H1 (cell line): Measurements from ENCODE around the gene ITGA8. TPM values are rescaled to one million over a fixed set of nuclear protein-coding genes. Genes with fewer than 3 reads are reported as not detected.
A peak's percentile ranks its signal among the peaks of the same experiment; 100 is the strongest.

Experiments
- CTCF ChIA-PET: fragments of 300-600 bp; sonication (Branson Sonifier 250); formaldehyde crosslinking; loops from one replicate; lab custom pipeline; 2021; ENCODE audit not compliant: partially characterized antibody; lab: Charles Lee
- POLR2A ChIA-PET: fragments of 300-600 bp; sonication (Branson Sonifier 250); formaldehyde crosslinking; loops from one replicate; lab custom pipeline; 2021; ENCODE audit warnings: inconsistent platforms; ENCODE audit not compliant: partially characterized antibody; lab: Charles Lee
- DNase-seq, 2 experiments: peaks; one replicate each; pipeline versions ENCODE4 v3.0.0 to v3.0.0-alpha.2; 2010 to 2022; ENCODE audit warnings: low spot score in 2 of 2, low read depth in 1 of 2, mixed read lengths in 1 of 2
- FAIRE-seq: peaks from 2 replicates; lab custom pipeline; 2011; peaks lifted over from hg19 to GRCh38; lab: Jason Lieb, UNC
- H2AFZ ChIP-seq: 2 replicates; pipeline ENCODE4 v1.8.1; 2012; ENCODE audit warnings: low read length, inconsistent platforms
- H2AK5ac ChIP-seq: 2 replicates; pipeline ENCODE4 v1.6.1; 2013; ENCODE audit warnings: low read depth, low read length
- H2BK120ac ChIP-seq: replicated peaks from 2 replicates; pipeline ENCODE3; 2013; ENCODE audit warnings: low read depth, low read length, inconsistent platforms
- H2BK12ac ChIP-seq: 2 replicates; pipeline ENCODE4 v1.6.1; 2013; ENCODE audit warnings: low read depth, low read length
- H2BK15ac ChIP-seq: 2 replicates; pipeline ENCODE4 v1.6.1; 2013; ENCODE audit warnings: low read length
- H2BK20ac ChIP-seq: 2 replicates; pipeline ENCODE4 v1.6.1; 2013; ENCODE audit warnings: low read length
- H2BK5ac ChIP-seq: 2 replicates; pipeline ENCODE4 v1.6.1; 2013; ENCODE audit warnings: low read depth, low read length
- H3K14ac ChIP-seq: 2 replicates; pipeline ENCODE4 v1.6.1; 2013; ENCODE audit warnings: inconsistent platforms; ENCODE audit not compliant: insufficient read length
- H3K18ac ChIP-seq: 2 replicates; pipeline ENCODE4 v1.6.1; 2013; ENCODE audit warnings: low read length; ENCODE audit errors: extremely low read depth
- H3K23ac ChIP-seq: 2 replicates; pipeline ENCODE4 v1.6.1; 2013; ENCODE audit warnings: inconsistent platforms; ENCODE audit not compliant: insufficient read length
- H3K23me2 ChIP-seq: 2 replicates; pipeline ENCODE4 v1.6.1; 2013; ENCODE audit warnings: low read depth, low read length
- H3K27ac ChIP-seq: 2 replicates; pipeline ENCODE4 v1.6.1; 2011; ENCODE audit warnings: low read depth, low read length, inconsistent platforms
- H3K27me3 ChIP-seq, 4 experiments: replicated peaks in 1 of 4; 1 replicate in 1 of 4; 2 replicates in 3 of 4; pipeline versions ENCODE4 v1.6.1 to v1.8.1; 2011 to 2013; ENCODE audit warnings: low read length in 3 of 4, mild to moderate bottlenecking in 3 of 4, inconsistent platforms in 2 of 4, mixed read lengths in 2 of 4, moderate library complexity in 1 of 4; ENCODE audit not compliant: control insufficient read depth in 3 of 4, insufficient read depth in 3 of 4; ENCODE audit errors: extremely low read depth in 1 of 4
- H3K36me3 ChIP-seq, 4 experiments: 2 replicates each; pipeline versions ENCODE4 v1.6.1 to v1.8.1; 2011 to 2013; ENCODE audit warnings: mild to moderate bottlenecking in 4 of 4, low read length in 3 of 4, moderate library complexity in 2 of 4, control low read depth in 1 of 4, inconsistent platforms in 1 of 4; ENCODE audit not compliant: insufficient read depth in 4 of 4, control insufficient read depth in 2 of 4
- H3K4ac ChIP-seq: replicated peaks from 2 replicates; pipeline ENCODE3; 2013; ENCODE audit warnings: low read length, low read depth, mixed read lengths, inconsistent platforms; ENCODE audit not compliant: insufficient read length
- H3K4me1 ChIP-seq, 4 experiments: replicated peaks in 1 of 4; 1 replicate in 1 of 4; 2 replicates in 3 of 4; pipeline versions ENCODE4 v1.6.1 to v1.8.1; 2011 to 2013; ENCODE audit warnings: low read length in 3 of 4, inconsistent platforms in 2 of 4, mixed read lengths in 1 of 4; ENCODE audit not compliant: insufficient read depth in 4 of 4, control insufficient read depth in 3 of 4
- H3K4me2 ChIP-seq, 2 experiments: 2 replicates each; pipeline versions ENCODE4 v1.6.1 to v1.8.1; 2011 to 2013; ENCODE audit warnings: low read depth in 2 of 2, low read length in 2 of 2, control low read depth in 1 of 2, inconsistent platforms in 1 of 2, mild to moderate bottlenecking in 1 of 2; ENCODE audit not compliant: insufficient read depth in 1 of 2
- H3K4me3 ChIP-seq, 4 experiments: fragments of 200-600, 300-600 bp in 1 of 4; sonication (generic), shearing (Covaris generic), sonication (Bioruptor Twin) in 1 of 4; 2 replicates each; pipeline versions ENCODE4 v1.5.1 to v1.8.1; 2011 to 2016; ENCODE audit warnings: low read length in 4 of 4, low read depth in 3 of 4, control low read depth in 2 of 4, inconsistent platforms in 2 of 4, mild to moderate bottlenecking in 2 of 4, mixed read lengths in 1 of 4, moderate library complexity in 1 of 4; ENCODE audit not compliant: insufficient read depth in 2 of 4; ENCODE audit errors: extremely low read depth in 1 of 4
- H3K56ac ChIP-seq: replicated peaks from 2 replicates; pipeline ENCODE3; 2013; ENCODE audit warnings: low read depth, mild to moderate bottlenecking, mixed read lengths, low read length, inconsistent platforms; ENCODE audit not compliant: insufficient read length
- H3K79me1 ChIP-seq: 2 replicates; pipeline ENCODE4 v1.6.1; 2013; ENCODE audit warnings: low read depth, low read length, control low read depth
- H3K79me2 ChIP-seq, 2 experiments: 2 replicates each; pipeline versions ENCODE4 v1.6.1 to v1.8.1; 2012 to 2013; ENCODE audit warnings: low read length in 2 of 2, mild to moderate bottlenecking in 2 of 2, inconsistent platforms in 1 of 2; ENCODE audit not compliant: insufficient read depth in 2 of 2, control insufficient read depth in 1 of 2
- H3K9ac ChIP-seq, 4 experiments: replicated peaks in 1 of 4; 1 replicate in 1 of 4; 2 replicates in 3 of 4; pipeline versions ENCODE4 v1.6.1 to v1.8.1; 2011 to 2013; ENCODE audit warnings: low read depth in 3 of 4, low read length in 3 of 4, control low read depth in 2 of 4, mild to moderate bottlenecking in 2 of 4, moderate library complexity in 2 of 4, inconsistent platforms in 1 of 4; ENCODE audit errors: extremely low read depth in 1 of 4
- H3K9me3 ChIP-seq, 2 experiments: 2 replicates each; pipeline versions ENCODE4 v1.6.1 to v1.8.1; 2012 to 2013; ENCODE audit warnings: mild to moderate bottlenecking in 2 of 2, moderate library complexity in 2 of 2, control low read depth in 1 of 2, inconsistent platforms in 1 of 2, low read depth in 1 of 2, low read length in 1 of 2, mixed read lengths in 1 of 2; ENCODE audit not compliant: insufficient read depth in 2 of 2
- H4K20me1 ChIP-seq, 2 experiments: replicated peaks in 1 of 2; 2 replicates each; pipeline versions ENCODE3 to v1.8.1; 2011 to 2013; ENCODE audit warnings: inconsistent platforms in 2 of 2, low read length in 2 of 2, mild to moderate bottlenecking in 1 of 2; ENCODE audit not compliant: insufficient read depth in 2 of 2, control insufficient read depth in 1 of 2
- H4K5ac ChIP-seq: 2 replicates; pipeline ENCODE4 v1.6.1; 2013; ENCODE audit warnings: low read length, low read depth, mixed read lengths, inconsistent platforms; ENCODE audit not compliant: insufficient read length
- H4K8ac ChIP-seq: 2 replicates; pipeline ENCODE4 v1.8.0; 2013; ENCODE audit warnings: mild to moderate bottlenecking, moderate library complexity, low read length, inconsistent platforms; ENCODE audit not compliant: insufficient read depth; ENCODE audit errors: extremely low read depth
- H4K91ac ChIP-seq: replicated peaks from 2 replicates; pipeline ENCODE3; 2013; ENCODE audit warnings: low read length, mixed read lengths, inconsistent platforms; ENCODE audit not compliant: insufficient read length
- BACH1 ChIP-seq: IDR thresholded peaks from 2 replicates; pipeline ENCODE4 v1.6.1; 2012; ENCODE audit warnings: low read length, improper control_type of control experiment
- CHD2 ChIP-seq: IDR thresholded peaks from 2 replicates; pipeline ENCODE4 v1.6.1; 2012; ENCODE audit warnings: low read length, improper control_type of control experiment
- CREB1 ChIP-seq: IDR thresholded peaks from 2 replicates; pipeline ENCODE4 v1.6.1; 2012; ENCODE audit warnings: inconsistent platforms
- HDAC2 ChIP-seq, 2 experiments: fragments of 300-600 bp in 1 of 2; sonication (generic) in 1 of 2; IDR thresholded peaks; 2 replicates each; pipeline ENCODE4 v1.6.1; 2011 to 2012; ENCODE audit warnings: low read depth in 2 of 2, low read length in 2 of 2, mild to moderate bottlenecking in 2 of 2, moderate library complexity in 2 of 2, borderline replicate concordance in 1 of 2, inconsistent platforms in 1 of 2
- KDM4A ChIP-seq: IDR thresholded peaks from one replicate; pipeline ENCODE4 v1.7.1; 2012; ENCODE audit warnings: low read depth, mild to moderate bottlenecking, moderate library complexity, low read length, inconsistent platforms; ENCODE audit not compliant: severe bottlenecking
- POU5F1 ChIP-seq: IDR thresholded peaks from 2 replicates; pipeline ENCODE4 v1.6.1; 2011; ENCODE audit warnings: low read depth, mild to moderate bottlenecking, low read length, moderate library complexity
- RAD21 ChIP-seq, 2 experiments: IDR thresholded peaks in 1 of 2; conservative IDR thresholded peaks in 1 of 2; 2 replicates each; pipeline ENCODE4 v1.6.1; 2011; ENCODE audit warnings: low read depth in 2 of 2, low read length in 2 of 2, improper control_type of control experiment in 1 of 2, inconsistent platforms in 1 of 2, mild to moderate bottlenecking in 1 of 2, moderate library complexity in 1 of 2
- RXRA ChIP-seq: IDR thresholded peaks from 2 replicates; pipeline ENCODE4 v1.6.1; 2011; ENCODE audit warnings: low read depth, mild to moderate bottlenecking, low read length, moderate library complexity; ENCODE audit not compliant: insufficient read depth
- TAF1 ChIP-seq: IDR thresholded peaks from 2 replicates; pipeline ENCODE4 v1.6.1; 2011; ENCODE audit warnings: mild to moderate bottlenecking, low read depth, low read length
- WGBS, 2 experiments: shearing (Covaris generic) in 1 of 2; methylation state at CpG; one replicate each; pipeline versions ENCODE4 v1.1.6 to v1.1.7; 2013 to 2015; ENCODE audit warnings: low lambda C conversion rate in 2 of 2, mixed read lengths in 2 of 2, inconsistent platforms in 1 of 2, low coverage in 1 of 2, missing lambda C conversion rate in 1 of 2; ENCODE audit not compliant: insufficient replicate concordance in 2 of 2, insufficient coverage in 1 of 2, insufficient read length in 1 of 2; ENCODE audit errors: extremely low coverage in 1 of 2, missing lambda C conversion rate in 1 of 2; 5-methylcytosine and 5-hydroxymethylcytosine counted together
- polyA plus RNA-seq, 7 experiments: library from polyadenylated mRNA; depleted of rRNA in 3 of 7; stranded (reverse) in 5 of 7; unstranded in 2 of 7; fragments of >200 nt in 5 of 7; fragments of 200-250 nt in 2 of 7; gene quantifications; 1 replicate in 5 of 7; 2 replicates in 1 of 7; 4 replicates in 1 of 7; pipeline versions ENCODE4 v1.2.1 to v1.2.3, GENCODE V29; 2011 to 2013; ENCODE audit warnings: missing spikeins in 2 of 7, mixed read lengths in 2 of 7
- total RNA-seq: library from RNA; stranded (reverse); fragmentation: NEBNext Ultra II Directional; extraction: Animal tissue kit (Norgen Biotek cat#: 25700); gene quantifications from 2 replicates; pipeline ENCODE4 v1.2.1, GENCODE V29; 2021
- TF ChIP-seq, protein P1 (sequence below), 3 experiments: IDR thresholded peaks; 1 replicate in 2 of 3; 2 replicates in 1 of 3; pipeline versions ENCODE4 v1.5.1 to v1.6.1; 2011; ENCODE audit warnings: low read length in 3 of 3, mild to moderate bottlenecking in 3 of 3, inconsistent platforms in 2 of 3, low read depth in 1 of 3, moderate library complexity in 1 of 3; ENCODE audit not compliant: insufficient read depth in 1 of 3; ENCODE audit errors: control extremely low read depth in 1 of 3

ITGA8 gene
- total and polyA plus RNA-seq, 2 of the 8 experiments (the other 6 are each of a cell fraction or from before 2014, with no cell fraction given): not detected

DNA sequence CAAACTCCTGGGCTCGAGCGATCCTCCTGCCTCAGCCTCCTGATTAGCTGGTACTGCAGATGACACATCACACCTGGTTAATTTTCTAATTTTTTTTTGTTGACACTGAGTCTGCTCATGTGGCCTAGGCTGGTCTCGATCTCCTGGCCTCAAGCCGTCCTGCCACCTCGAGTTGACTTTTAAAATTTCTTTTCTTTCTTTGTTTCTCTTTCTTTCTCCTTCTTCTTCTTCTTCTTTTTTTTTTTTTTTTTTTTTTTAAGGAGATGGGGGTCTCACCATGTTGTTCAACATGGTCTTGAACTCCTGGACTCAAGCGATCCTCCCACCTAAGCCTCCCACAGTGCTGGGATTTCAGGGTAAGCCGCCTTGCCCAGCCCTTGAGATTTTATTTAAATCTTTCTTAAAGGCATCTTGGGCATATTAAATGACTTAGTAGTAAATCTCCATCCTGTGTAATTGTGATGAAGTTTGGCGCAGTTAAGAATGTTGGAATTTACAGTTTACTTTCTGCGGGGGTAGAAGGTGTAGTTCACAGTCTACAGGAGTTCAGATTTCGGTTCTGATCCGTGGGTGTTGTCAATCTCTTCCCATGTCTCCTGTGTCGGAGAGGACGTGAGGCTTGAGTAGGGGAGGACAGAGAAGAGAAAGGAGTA is 1.0 kb upstream of the ITGA8 start:
- no peak overlapping the region for H3K23ac ChIP-seq
- FAIRE-seq (no peak), DNase-seq (no peak)
- no peak overlapping the region for H2BK20ac ChIP-seq
- no peaks in the 10 kb centered on the region for H3K79me2 ChIP-seq
- H2BK120ac ChIP-seq: no peak overlapping the region
- peaks cover 0 to 1% of the 10 kb centered on the region in 2 experiments for H4K20me1 ChIP-seq
- H3K36me3 ChIP-seq: no peaks in the 10 kb centered on the region
- no peak overlapping the region for H3K56ac ChIP-seq
- H3K14ac ChIP-seq: no peak overlapping the region
- ChIA-PET POLR2A (no interaction called here), CTCF (interaction anchor here (0.6 to 5.8 kb wide), 25 partner anchors 8 to 302 kb away, joined by 3 to 37 read pairs (median 5); no protein-coding TSS in a partner anchor)
- H2BK5ac ChIP-seq: no peak overlapping the region
- peak overlapping the region in 1 of 2 experiments; percentile 98; a peak in 1 of 4 replicates for H3K4me2 ChIP-seq
- 89% methylated on average over 13 of the region's 13 CpGs; no CpG with 5 or more reads in 1 of the 2 experiments for WGBS, 2 experiments
- H2AFZ ChIP-seq: no peak overlapping the region
- H3K9me3 ChIP-seq: no peaks in the 10 kb centered on the region
- no peak overlapping the region for H4K91ac ChIP-seq
- H2AK5ac ChIP-seq: no peak overlapping the region
- no peak overlapping the region for H4K8ac ChIP-seq
- H3K79me1 ChIP-seq: no peaks in the 10 kb centered on the region
- H4K5ac ChIP-seq: no peak overlapping the region
- TF ChIP-seq RXRA: no peak
- TF ChIP-seq CREB1: no peak
- TF ChIP-seq HDAC2 (IDR thresholded peaks at IDR 0.05; ENCODE audit: borderline replicate concordance in 1 of 2, low read depth in 2 of 2, low read length in 2 of 2): no peak
- no peak for TF ChIP-seq KDM4A
- TF ChIP-seq CHD2: no peak
- no peak for TF ChIP-seq BACH1
- TF ChIP-seq, protein P1, sequence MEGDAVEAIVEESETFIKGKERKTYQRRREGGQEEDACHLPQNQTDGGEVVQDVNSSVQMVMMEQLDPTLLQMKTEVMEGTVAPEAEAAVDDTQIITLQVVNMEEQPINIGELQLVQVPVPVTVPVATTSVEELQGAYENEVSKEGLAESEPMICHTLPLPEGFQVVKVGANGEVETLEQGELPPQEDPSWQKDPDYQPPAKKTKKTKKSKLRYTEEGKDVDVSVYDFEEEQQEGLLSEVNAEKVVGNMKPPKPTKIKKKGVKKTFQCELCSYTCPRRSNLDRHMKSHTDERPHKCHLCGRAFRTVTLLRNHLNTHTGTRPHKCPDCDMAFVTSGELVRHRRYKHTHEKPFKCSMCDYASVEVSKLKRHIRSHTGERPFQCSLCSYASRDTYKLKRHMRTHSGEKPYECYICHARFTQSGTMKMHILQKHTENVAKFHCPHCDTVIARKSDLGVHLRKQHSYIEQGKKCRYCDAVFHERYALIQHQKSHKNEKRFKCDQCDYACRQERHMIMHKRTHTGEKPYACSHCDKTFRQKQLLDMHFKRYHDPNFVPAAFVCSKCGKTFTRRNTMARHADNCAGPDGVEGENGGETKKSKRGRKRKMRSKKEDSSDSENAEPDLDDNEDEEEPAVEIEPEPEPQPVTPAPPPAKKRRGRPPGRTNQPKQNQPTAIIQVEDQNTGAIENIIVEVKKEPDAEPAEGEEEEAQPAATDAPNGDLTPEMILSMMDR (IDR thresholded peaks at IDR 0.05; ENCODE audit: control extremely low read depth in 1 of 3, insufficient read depth in 1 of 3, low read depth in 1 of 3, low read length in 3 of 3): no peak
- TF ChIP-seq POU5F1: no peak
- no peak for TF ChIP-seq RAD21 (IDR thresholded peaks at IDR 0.05 in 1 of 2, conservative IDR thresholded peaks at IDR 0.05 in 1 of 2; ENCODE audit: low read depth in 2 of 2, low read length in 2 of 2)
- no peak for TF ChIP-seq TAF1
- no peak overlapping the region for H2BK12ac ChIP-seq
- peaks cover 10 to 32% (median 25%) of the 10 kb centered on the region in 4 experiments for H3K27me3 ChIP-seq
- no peak overlapping the region for H3K27ac ChIP-seq
- H3K18ac ChIP-seq: no peak overlapping the region
- no peak overlapping the region for H3K9ac ChIP-seq
- H3K4me1 ChIP-seq: peaks cover 0 to 5% (median 1%) of the 10 kb centered on the region in 4 experiments; a peak in 3 of 7 replicates
- peaks cover 11% of the 10 kb centered on the region; the same call in 1 of the 2 replicates for H3K23me2 ChIP-seq
- no peak overlapping the region for H3K4ac ChIP-seq
- no peak overlapping the region for H3K4me3 ChIP-seq
- no peak overlapping the region for H2BK15ac ChIP-seq
